Activated CD4-positive, alpha-beta T cell treated with anti-CD3 and anti-CD28 coated beads, Interleukin-2, amount 50 U/mL, for 16 hours (primary cell): ENCODE results near the gene CAMTA1.

Experiments
- DNase-seq: peaks from one replicate; pipeline ENCODE4 v3.0.0-alpha.2; 2020

Gene CAMTA1

DNA sequence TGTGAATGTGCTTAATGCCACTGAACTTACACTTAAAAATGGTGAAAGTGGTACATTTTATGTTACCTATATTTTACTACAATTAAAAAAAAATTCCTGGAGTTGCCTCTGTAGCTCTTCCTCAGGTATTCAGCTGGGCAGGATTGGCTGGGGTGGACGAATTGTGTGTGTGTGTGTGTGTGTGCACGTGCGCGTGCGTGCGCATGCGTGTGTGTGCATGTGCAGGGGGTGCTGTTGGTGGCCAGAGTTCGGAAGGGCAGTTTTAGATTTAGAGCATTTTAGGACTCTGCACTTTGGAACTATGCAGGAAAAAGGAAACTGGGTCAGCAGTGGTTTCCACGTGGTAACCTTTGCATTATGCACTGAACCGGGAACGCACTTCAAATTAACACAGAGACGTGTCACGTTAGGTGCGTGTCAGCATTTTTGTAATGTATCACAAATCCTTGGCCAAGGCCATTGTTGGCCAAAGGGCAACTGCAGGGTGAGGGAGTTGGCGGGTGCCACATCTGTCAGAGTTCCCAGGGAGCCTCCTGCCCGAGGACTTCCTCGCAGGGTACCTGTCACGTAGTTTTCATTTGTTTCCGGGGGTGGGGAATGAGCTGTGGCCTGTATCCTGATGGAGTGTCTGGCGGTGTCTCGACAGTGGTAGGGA is 312.8 kb downstream of the CAMTA1 start:
- DNase-seq, result no peak

DNA sequence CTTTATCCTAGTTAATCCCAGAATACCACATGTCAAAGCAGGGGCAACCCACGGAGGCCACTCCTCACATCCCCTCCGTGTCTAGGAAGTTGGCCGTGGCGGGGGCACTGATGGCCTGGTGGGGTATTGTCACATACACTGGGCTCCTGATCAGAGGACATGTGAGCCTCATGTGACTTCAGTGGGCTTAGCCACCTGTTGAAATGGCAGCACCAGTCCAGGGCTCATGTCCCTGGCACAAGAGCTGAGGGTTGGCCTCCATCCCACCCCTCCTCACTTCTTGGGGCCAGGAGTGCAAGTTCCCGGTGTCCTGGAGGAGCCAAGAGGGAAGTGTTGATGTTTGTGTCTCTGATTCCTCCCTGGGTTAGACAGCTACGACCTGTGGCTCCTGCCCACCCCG is 313.4 kb downstream of the CAMTA1 start:
- DNase-seq, result no peak

GRCh38 chr1:7100479-7100878 is 315.2 kb downstream of the CAMTA1 start:
- DNase-seq, result no peak

GRCh38 chr1:7101187-7101586 is 315.9 kb downstream of the CAMTA1 start:
- DNase-seq, result no peak

GRCh38 chr1:7103361-7103782 is 318.1 kb downstream of the CAMTA1 start:
- no peak for DNase-seq

GRCh38 chr1:7103874-7104273 is 318.6 kb downstream of the CAMTA1 start:
- DNase-seq, result no peak

DNA sequence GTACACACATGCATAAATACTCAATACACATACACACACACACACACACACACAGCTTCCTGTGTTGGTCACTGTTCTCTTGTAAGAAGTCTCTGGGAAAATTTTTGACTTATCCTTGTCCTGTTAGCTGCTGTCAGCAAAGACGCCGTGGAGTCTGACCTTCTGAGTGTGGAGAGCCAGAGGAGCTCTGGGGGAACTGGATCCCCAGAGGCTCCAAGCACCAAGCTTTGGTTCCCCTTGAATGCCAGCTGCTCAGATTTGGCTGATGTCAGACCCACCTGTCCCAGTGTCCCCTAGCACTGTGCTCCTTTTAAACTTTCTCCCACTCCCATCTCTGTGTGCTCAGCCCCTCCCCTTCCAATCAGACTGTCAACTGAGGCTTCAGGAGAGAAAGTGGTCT is 319.1 kb downstream of the CAMTA1 start:
- no peak for DNase-seq

GRCh38 chr1:7105269-7105668 is 320.0 kb downstream of the CAMTA1 start:
- no peak for DNase-seq

GRCh38 chr1:7106442-7107108 is 321.3 kb downstream of the CAMTA1 start:
- no peak for DNase-seq

DNA sequence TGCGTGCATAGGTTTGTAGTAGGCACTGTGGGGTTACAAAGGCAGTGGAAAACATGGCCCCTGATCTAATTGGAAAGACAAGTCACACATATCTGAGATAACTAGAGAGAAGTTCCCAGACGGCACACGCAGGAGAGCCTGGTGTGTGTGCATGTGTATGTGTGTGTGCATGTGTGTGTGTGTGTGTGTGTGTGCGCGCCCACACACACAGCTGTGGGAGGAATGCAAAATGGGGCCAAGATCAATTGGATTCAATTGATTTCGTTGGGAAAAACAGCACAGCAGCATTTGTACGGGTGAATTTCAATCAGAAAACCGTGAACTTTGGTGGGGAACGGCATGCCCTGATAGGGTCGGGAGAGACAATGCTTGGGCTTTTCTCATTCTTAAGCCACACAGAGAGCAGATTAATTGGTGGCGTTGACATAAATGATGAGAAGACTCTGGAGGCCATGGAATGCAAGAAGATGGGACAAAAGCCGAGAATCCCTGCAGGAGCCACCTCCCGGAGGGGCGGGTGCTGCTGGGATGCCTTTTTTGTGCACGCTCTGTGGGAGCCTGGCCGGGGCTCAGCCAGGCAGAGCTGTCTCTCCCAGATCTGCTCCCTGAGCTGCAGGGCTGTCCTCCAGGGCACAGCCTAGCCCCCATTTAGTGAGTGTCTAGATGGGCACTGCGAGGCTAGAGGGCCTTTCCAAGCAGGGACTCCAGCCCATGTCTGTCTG is 322.0 kb downstream of the CAMTA1 start:
- no peak for DNase-seq

GRCh38 chr1:7108251-7108650 is 323.0 kb downstream of the CAMTA1 start:
- no peak for DNase-seq

- DNase-seq, result no peak
Observed at GRCh38 chr1:7109901-7110300, 324.6 kb downstream of the CAMTA1 start.

- no peak for DNase-seq
Observed at GRCh38 chr1:7110321-7110720, 325.1 kb downstream of the CAMTA1 start.

DNA sequence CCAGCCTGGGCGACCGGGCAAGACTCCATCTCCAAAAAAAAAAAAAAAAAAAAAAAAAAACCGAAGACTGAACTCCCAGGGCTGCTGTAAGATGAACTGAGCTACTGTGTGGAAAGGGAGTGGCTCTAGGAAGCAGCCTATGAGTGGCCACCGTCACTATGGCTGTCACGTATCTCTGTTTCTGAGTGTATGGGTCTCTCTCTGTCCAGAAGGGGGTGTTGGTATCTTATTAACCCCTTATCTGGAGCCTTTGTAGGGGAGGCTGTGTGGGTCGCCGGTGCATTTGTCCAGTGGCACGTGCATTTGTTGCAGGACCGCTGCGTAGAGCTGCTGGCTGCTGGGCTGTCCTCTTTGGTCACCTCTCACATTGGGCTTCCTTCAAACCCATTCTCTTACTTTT is 326.6 kb downstream of the CAMTA1 start:
- no peak for DNase-seq

DNA sequence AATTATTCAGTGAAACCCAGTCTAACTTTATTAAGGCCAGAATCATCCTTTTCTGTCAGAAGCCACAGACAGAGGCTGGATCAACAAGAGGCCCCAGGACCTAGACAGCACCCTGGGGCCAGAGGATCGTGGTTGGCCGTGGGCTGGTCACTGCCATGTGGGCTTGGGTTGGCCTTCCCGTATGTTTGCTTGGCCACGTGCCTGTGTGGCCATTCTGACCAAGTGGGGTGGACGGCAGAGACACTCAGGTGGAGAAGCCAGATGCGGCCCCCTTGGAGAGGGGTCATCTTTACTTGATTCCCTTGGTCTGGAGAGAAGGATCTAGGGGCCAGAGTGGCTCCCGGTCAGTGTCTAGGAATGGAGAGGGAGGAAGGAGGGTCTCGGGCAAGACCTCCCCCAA is 327.9 kb downstream of the CAMTA1 start:
- no peak for DNase-seq

- DNase-seq, result no peak
Observed at GRCh38 chr1:7113822-7114221, 328.6 kb downstream of the CAMTA1 start.

DNA sequence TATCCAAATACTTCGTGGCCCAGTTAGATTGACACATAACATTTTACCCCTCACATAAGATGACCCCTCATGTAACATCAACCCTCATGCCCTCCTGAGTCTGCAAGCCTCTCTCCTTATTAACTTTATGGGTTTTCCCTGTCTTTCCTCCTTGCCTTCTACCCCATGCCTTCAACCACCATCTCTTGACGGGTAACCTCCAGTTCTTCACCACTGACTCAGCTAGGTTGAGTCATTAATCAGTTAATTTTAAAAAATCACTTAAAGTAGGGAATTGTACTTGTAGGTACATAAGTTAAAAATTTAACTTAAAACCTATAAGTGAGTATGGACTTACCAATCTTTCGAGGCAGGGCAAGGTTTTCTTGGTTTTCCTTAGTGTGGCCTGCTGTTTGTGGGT is 330.7 kb downstream of the CAMTA1 start:
- DNase-seq, result no peak

DNA sequence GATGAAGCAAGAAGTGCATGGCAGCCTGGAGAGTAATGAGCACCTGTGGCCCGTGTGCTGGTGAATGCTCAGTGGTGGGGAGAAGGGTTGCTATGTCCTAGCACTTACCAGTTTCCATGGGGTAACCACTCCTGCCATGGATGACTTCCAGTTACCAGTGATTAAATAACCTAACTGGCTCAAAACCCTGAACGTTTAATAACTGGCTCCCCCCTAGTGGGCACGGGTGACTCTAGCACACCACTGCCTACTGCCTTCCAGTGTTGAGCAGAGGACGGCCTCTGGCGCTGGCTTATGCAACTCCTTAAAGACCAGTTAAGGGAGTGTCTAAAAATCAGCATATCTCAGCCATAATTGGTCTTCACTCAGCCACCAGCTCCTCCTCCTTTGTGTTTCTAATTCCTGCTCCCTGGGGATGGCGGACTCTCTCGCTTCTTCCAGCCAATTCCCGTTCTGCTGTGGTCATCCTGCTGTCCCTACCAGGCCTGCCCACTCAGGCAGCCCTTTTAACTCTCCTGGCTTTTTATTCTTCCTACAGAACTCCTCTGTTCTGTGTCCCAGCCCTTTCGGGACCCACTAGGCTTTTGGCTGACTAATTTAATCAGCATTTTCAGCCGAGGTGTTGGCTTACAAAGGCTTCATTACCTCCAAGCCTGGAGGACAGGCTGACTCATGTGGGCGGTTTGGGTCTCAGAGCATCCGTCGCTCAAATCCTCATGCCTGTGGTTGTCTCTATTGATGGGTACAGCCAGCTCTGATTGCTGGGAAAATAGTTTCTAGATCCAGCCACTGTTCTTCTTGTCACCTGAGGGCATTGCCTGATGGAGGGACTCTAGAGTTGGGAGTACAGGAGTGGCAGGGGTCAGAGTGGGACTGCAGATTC is 332.4 kb downstream of the CAMTA1 start:
- no peak for DNase-seq

GRCh38 chr1:7119156-7119555 is 333.9 kb downstream of the CAMTA1 start:
- no peak for DNase-seq

DNA sequence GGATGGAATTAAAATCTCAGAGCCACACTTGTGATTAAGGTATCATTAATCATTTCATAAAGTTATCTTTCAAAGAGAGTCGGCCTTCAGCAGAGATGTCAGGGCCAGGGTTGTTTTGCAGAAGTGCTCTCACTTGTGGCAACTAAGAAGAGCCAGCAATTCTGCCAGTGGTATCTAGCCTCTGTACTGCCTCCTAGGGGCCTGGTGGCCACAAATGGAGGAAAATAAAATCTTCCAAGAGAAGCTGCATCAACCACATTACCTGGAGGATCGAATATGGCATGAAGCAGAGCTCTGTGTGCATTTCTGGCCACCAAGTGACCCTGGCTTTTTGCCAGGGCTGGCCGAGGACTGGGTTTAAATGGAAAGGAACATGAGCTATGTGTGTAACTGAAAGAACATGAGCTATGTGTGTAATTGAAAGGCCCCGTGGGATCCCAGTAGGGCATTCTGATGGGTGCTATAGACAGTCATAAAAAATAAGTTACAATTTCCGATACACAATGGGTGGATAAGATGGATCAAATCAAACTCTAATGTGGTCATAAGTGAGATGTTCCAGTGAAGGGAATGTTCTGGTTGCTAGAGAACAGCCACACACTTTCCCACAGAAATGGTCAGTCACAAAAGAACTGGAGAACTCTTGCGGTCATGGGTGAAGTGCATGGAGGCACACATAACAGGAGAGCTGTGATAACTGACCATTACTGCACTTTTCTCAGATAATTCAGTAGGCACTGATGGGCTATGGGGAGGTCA is 335.8 kb downstream of the CAMTA1 start:
- DNase-seq, result no peak

GRCh38 chr1:7121622-7121988 is 336.4 kb downstream of the CAMTA1 start:
- no peak for DNase-seq

- DNase-seq, result no peak
Observed at GRCh38 chr1:7127322-7128075, 342.2 kb downstream of the CAMTA1 start.
